Renal cortex interstitium (tissue), 11 donors: Measurements from ENCODE around the gene GMDS. TPM values are rescaled to one million over a fixed set of nuclear protein-coding genes. Genes with fewer than 3 reads are reported as not detected.

ENCODE experiments used
- DNase-seq, 11 donors: peaks; one replicate each; pipeline ENCODE4 v3.0.0-alpha.2; 2013; ENCODE audit warnings: low read depth in 9 of 11, low spot score in 4 of 11; ENCODE audit errors: extremely low read depth in 1 of 11
- polyA plus RNA-seq, 3 donors: library from polyadenylated mRNA; unstranded; fragments of 120-200 nt; gene quantifications; one replicate each; pipeline ENCODE4 v1.2.1, GENCODE V29; 2013; ENCODE audit not compliant: insufficient read length in 3 of 3

The GMDS gene
- polyA plus RNA-seq, 3 donors, result 62.2 to 72.8 (median 67.5) TPM

DNA sequence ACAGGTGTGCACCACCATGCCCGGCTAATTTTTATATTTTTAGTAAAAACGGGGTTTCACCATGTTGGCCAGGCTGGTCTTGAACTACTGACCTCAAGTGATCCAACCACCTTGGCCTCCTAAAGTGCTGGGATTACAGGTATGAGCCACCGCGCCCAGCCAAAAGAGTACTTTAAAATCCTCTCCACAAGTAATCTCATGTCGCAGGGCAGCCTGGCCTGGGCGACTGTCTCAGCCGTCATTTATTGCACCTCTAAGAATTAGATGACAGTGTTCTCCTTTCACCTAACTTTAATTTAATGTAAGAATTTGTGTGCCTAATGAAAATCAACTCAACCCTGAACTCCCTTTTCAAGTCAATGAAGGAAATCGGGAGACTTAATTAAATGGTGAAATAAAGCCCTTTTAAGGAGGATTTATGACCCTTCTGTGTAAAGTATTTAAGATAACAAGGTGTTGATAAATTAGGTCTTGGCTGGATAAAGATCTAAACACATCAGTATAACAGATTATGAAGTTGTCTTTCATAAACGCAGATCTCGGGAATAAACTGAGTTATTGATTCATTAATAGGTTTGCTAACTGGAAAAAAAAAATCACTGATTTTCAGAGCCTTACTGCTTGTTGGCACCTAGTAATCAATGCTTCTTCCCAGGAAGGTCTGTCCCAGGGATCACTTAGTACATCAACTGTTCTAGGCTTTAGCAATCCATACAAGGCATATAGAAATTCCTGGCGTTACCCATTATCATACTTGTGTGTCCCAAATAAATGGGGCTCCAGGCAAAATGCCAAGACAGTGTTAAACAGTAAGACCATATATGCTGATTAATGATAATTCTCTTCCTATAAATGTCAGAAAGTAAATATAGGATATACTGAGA lies 209.3 kb downstream of the GMDS start:
- DNase-seq, result peak in 3 of 11 donors; percentile 44 to 67 (median 53)

DNA sequence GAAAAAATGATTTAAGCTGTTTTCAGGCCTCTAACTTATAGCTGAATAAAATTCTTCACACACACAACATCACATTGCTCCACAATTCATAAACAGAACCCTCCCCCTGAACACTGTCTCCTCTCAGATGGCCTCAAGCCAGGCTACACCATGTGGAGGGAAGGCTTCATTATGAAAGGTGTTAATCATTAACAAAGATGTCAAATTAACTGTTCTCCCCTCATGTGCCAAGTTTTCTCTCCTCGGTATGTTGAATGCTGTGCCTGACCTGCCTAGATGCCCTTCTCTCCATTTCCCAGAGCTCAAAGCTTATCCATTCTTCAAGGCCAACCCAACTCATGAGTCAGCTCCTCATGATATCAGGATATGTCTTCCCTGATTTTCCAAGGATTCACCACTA lies 210.4 kb downstream of the GMDS start:
- DNase-seq, result no peak

DNA sequence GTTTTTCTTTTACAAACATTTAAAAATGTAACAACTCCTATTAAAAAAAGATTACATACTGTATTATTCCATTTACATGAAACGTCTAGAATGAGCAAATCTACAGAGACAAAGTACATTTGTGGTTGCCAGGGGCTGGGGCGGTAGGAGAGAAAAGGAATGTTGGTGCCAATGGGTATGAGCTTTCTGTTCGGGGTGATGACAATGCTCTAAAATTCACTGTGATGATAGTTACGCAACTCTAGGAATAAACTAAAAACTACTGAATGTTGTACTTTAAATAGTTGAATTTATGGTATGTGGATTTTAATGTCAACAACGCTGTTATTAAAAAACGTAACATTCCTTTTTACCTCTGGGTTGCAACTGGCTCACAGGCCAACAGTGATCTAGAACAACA lies 211.1 kb downstream of the GMDS start:
- no peak for DNase-seq

DNA sequence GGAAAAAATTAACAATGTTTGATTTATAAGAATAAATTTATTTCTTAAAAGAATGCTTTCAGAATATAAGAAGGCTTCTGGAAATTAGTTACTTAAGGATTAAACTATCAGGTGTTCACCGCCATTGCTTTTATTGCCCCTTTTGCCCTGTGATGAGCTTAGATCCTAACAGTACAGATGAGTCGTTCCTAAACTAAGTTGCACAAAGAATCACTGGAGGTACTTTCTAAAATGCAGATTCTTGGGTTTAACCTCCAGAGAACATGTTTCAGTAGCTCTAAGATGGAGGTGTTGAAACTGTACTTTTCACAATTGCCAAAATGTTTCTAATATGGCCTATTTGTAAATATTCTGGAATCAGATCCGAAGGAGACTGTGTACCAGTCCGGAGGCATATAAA lies 211.9 kb downstream of the GMDS start:
- DNase-seq, result no peak

DNA sequence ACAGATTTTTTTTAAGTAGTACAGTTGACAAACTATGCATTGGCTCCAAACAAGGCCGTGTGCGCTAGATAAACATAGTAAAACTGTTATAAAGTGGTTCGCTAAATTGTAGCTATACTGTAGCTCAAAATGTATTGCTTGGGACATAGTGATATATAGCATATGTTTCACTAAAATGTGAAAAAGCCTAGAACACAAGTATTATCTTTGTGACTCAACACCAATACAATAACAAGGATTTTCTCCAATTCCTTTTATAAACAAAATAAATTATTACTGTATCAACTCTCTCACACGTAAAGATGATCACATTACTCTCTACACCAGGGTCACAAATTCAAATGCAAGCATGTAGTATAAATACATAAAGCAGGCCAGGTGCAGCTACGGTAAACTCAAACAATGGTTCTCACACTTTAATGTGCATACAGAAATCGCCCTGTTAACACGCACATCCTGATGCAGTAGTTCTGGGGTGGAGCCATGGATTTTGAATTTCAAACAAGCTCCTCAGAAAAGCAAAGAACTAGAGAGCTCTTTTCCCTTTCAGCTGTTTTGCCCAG lies 214.6 kb downstream of the GMDS start:
- no peak for DNase-seq

DNA sequence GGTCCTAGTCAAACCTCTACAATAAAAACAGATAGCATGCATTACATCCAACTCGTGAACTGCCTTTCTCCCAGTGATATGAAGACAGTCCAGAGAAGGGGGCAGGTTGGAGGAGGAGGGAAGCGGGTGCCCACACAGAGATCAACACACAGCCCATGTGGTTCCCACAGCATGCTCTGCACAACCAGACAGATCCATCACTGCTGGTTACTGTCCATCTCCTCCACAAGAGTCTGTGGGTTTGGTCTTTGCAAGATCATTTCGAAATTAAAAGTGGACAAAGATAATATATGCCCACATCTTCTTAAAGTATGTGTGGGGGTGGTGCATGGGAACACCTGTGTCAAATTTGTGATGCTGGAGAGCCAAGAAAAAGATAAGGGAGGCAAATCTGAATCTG lies 215.5 kb downstream of the GMDS start:
- DNase-seq, result no peak

DNA sequence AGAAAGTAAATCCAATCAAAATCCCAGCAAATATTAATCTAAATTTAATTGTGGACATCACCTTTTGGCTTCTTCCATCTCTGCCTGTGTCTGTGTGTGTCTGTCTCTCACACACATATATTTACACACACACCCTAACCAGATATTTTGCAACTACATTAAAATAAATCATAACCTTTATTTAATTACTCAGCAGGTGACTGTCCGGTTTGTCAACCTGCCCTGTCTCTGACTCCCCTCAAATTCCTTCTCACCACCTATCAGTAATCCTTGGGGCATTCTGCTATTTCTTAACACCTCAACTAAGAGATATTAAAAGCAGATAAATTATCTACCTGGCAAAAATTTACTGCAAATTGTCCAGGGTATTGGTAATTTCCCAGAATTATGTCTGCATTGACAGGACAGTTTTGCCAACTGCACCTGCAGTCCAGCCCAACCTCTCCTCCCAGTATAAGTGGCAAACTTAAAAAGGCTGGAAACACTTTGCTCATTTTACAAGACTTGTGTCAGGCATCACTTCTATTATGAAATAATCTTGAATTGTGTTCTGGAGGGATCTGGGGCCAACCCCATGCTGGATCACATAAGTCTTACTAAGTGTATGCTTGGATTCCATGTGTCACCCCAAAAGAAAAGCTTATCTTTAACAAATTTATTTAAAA lies 216.1 kb downstream of the GMDS start:
- DNase-seq, result no peak

DNA sequence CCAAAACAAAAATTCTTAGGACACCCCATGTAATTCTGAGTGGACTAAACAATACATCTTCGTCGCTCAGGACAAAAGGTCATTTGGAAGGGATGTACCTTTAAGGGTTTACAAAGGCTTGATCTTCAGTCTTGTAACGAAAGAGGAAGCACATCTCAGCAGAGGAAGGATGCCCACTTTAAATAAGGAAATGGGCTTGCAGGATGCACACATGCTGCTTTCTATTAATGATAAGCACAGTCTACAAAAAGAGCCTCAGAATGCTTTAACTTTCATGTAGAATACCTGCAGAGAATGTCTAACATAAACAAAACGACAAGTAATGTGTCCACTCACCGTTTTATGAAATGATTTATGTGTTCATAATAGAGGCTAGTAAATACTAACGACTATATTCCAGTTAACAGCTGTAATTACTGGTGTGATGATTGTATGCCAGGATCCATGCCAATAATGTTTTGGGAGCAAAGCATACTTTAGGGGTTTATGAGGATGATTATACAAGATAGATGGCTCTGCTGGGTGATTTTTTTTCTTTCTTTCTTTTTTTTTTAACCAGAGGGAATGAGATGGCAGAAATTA lies 216.9 kb downstream of the GMDS start:
- no peak for DNase-seq

DNA sequence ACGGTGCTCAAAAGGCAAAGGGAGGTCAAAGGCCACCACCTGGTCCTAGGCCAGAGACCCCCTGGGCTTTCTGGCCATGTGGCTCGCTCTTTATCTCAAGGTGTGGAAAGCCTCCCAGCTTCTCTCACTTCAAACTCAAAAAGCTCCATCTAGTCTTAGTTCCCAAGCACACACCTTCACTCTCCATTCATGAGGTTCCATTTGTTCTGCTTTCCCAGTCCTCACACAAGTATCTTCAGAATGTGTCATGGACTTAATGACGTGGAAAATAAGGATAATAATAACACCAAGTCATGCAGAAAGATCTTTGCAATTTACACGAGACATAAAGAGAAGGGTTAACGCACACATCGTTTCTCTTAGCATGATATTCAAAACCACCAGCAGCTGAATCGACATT lies 219.3 kb downstream of the GMDS start:
- no peak for DNase-seq

DNA sequence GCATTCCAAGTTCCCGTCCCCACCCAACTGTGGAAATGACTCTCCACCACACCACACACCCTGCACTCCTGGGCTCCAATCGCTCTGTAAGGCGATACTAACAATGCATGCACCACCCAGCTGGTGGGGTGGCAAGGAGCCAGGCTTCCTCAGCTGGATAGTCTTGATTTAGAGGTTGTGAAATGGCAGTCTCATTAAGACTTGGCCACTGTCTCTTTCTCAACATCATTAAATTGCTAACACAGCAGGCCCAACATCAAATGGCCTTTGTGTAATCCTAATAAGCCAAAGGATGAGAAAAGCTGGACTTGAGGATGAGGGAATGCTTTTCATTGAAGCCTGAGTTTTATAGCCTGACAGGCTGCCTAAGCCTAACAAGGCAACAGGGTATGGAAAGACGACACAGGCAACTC lies 223.7 kb downstream of the GMDS start:
- DNase-seq, result peak in 5 of 11 donors; percentile 39 to 63 (median 43)

DNA sequence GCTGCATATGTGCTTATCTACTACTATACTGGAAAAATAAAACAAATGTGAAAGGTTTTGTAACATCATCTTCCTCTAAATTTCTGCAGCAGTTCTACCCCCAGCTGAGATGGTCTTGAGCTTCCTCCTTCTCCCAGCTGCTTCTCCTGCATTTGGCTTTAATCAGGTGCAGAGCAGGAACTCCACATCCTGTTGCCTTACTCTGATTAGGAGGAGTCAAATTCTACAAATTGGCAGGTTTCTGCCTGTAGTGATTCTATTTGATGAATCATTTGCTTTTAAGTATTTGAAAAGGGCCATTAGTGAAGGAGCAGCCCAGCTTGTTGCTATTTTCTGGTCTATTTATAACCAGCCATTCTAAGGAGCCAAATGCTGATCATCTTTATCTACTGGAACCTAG lies 224.5 kb downstream of the GMDS start:
- no peak for DNase-seq

DNA sequence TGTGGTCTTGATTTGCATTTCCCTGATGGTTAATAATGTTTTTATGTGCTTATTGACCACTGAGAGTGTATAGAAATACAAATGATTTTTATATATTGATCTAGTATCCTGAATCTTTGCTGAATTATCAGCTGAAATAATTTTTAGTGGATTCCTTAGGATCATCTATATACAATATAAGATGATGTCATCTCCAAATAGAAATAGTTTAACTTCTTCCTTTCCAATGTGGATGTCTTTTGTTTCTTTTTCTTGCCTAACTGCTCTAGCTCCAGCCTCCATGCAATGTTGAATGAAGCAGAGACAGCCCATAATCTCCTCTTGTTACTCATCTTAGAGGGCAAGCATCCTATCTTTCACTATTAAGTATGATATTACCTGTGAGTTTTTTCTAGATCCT lies 226.4 kb downstream of the GMDS start:
- no peak for DNase-seq

DNA sequence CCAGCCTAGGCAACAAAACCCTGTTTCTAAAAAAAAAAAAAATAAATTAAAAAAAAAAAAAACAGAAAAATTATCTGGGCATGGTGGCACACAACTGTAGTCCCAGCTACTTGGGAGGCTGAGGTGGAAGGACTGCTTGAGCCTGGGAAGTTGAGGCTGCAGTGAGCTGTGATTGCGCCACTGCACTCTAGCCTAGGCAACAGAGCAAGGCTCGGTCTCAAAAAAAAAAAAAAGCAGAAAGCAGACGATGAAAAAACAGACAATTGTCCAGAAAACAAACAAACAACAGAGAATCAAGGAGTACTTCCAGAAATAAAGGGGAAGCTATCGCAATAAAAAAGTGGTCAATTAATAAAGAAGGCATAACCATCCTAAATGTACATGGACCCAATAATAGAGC lies 229.4 kb downstream of the GMDS start:
- no peak for DNase-seq

DNA sequence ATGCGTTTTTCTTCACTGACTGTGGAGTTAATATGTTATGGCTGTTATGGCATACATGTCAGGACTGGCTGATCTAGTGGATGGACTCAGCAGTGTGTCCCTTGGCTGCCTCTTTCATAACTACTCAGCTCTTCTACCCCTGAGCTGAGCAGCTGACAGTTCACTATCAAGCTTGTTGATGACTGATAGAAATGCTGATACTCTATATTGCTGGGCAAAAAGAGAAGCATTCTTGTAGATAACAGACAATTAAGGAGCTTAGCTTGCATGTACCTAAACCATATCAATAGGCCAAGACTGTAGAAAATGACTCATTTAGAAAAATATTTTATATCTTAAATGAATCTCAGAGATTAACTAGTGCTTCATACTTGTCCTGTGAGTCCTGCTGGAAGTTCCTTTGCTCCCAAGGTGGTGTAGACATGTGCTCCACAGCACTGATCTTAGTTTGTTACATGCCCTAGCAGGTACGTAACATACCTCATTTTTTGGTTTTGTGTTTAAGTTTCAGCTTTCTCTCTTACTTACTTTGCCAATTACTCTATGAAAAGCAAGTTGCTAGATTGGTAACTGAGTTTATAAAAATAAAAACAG lies 236.9 kb downstream of the GMDS start:
- DNase-seq, result no peak

DNA sequence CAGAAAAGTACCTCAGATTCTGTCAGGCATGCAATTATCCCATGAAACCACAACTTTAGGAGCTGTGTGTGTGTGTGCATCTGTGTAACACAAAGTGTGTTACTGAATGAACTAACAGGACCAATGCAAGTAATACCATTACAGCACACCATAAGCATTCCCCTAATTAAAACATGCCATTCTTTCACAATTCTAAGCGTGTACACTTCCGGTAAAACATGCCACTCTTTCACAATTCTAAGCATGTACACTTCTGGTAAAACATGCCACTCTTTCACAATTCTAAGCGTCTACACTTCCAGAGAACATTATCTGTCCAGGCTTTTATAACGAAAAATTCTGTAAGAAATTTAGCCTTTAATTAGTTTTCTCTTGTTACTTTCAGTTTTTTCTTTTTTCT lies 238.2 kb downstream of the GMDS start:
- DNase-seq, result no peak

DNA sequence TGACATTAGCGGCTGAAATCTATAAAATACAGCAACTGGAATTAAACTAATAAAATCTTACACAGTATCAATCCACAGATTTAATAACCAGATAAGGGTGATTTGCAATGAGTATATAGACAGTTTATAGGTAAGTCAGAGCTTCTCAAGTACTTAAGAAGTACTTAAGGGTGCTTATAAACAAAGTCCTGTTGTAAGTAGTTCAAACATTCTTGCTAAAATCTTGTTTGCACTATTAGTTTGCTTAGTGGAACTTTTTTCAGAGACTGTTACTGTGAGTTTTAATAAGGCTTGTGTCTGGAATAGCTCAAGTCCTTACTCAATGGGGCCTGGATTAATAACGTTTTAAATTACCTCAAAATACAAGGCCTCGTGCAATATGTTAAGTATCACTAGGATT lies 240.5 kb downstream of the GMDS start:
- DNase-seq, result no peak

DNA sequence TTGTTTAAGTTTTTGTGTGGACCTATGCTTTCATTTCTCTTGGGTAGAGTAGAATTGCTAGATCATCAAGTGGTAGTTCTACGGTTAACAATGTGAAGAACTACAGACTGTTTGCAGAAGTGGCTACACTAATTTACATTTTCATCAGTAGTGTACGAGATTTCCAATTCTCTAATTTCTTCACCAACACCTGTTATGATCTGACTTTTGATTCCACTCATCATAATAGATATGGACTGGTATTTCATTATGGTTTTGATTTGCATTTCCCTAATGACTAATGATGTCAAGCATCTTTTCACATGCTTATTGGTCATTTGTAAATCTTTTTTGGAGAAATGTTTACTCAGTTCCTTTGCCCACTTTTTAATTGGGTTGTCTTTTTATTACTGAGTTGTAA lies 244.4 kb downstream of the GMDS start:
- DNase-seq, result no peak

DNA sequence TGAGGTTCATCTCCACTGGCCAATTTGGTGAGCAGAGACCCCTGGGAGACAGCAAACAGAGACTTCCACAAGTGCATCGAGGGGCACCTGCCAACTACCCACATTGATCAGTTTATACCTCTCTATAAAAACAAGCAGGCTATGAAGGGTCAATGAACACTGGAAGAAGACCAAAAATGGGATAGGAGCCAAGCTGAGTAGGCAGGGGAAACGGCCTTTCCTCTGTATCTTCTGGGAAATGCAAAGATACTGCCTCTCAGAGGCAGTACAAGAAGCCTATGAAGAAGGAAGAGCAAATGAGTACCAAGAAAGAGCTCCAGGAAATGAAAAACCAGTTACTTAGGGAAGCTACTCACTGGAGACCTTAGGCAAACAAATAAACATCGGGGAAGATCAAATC lies 247.7 kb downstream of the GMDS start:
- no peak for DNase-seq

DNA sequence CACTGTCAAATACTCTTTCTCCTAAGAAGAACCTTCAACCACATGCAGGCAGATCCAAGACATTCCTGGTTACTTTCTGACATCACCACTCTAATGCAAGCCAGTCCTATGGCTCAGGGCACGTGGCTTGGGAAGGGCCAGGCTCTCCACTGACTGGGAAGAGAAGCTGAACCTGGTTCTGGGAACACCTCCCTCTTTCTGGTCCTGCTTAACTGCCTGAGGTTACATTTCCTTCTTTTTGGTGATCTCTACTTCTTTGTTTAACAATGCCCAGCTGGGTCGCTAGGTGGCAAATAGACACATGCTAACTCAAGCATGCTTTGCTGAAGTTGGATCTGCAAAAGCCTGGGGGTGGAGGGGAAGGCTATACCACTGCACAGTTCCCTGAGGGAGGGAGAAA lies 249.8 kb downstream of the GMDS start:
- no peak for DNase-seq

DNA sequence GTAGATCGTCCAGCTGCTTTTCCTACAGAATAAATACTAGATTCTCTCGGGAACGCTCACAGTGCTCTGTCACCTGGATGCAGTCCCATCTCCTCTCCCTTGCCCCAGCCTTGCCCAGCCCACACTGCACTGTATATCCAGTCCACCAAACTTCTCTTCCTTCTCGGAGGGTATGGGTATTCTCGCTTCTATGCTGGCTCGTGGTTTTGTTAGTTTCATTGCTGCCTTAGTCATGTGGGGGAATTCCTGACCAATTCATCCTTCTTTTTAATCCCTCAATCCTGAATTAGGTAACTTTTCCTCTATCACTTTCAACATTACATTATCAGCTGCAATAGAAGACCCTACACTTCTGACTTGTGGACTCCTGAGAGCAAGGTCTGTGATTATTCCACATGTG lies 252.4 kb downstream of the GMDS start:
- DNase-seq, result no peak
